OCI-LY7 (cell line): Measurements from ENCODE around the gene ZNF254.

Experiments used
- EZH2phosphoT487 ChIP-seq: fragments of 200-600 bp; sonication (generic); IDR thresholded peaks from 2 replicates; pipeline ENCODE4 v1.6.1; 2018; ENCODE audit warnings: low read depth, borderline replicate concordance, mild to moderate bottlenecking, mixed run types, antibody characterized with exemption, low read length, moderate library complexity, mixed read lengths
- TF ChIP-seq, protein P1 (sequence below): fragments of 200-600 bp; sonication (generic); conservative IDR thresholded peaks from 2 replicates; pipeline ENCODE4 v1.5.1; 2014; ENCODE audit warnings: mild to moderate bottlenecking, antibody characterized with exemption, low read length, moderate library complexity, mixed read lengths

DNA sequence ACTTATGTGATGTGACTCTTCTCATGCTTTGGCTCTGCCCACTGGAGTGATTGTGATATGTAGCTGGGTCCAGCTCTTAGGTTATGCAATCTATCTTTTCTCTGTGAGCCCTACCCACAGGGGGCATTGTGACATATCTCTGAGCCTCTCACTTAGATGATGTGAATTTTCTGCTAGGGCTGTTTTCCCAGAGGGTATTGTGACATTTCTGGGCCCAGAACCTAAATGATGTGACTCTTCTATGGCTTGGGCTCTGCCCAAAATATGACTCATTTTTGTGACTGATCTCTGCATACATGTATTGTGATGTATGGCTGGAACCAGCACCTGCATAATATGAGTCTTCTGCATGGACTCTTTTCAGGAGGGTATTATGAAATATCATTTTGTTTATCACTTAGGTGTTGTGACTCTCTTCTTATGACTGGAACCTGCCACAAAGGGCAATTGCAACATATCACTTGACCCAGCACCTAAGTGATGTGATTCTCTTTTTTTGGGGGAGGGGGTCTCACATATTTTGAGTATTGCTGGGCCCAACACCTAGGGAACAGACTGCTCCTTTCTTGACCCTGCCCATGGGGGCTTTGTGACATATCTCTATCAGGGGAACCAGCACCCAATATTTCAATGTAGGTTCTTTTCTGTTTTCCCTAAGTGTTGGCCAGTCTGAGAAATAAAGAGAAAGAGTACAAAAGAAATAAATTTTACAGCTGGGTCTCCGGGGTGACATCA is 12.1 kb upstream of the ZNF254 start:
- TF ChIP-seq, protein P1, sequence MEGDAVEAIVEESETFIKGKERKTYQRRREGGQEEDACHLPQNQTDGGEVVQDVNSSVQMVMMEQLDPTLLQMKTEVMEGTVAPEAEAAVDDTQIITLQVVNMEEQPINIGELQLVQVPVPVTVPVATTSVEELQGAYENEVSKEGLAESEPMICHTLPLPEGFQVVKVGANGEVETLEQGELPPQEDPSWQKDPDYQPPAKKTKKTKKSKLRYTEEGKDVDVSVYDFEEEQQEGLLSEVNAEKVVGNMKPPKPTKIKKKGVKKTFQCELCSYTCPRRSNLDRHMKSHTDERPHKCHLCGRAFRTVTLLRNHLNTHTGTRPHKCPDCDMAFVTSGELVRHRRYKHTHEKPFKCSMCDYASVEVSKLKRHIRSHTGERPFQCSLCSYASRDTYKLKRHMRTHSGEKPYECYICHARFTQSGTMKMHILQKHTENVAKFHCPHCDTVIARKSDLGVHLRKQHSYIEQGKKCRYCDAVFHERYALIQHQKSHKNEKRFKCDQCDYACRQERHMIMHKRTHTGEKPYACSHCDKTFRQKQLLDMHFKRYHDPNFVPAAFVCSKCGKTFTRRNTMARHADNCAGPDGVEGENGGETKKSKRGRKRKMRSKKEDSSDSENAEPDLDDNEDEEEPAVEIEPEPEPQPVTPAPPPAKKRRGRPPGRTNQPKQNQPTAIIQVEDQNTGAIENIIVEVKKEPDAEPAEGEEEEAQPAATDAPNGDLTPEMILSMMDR, result no peak
- TF ChIP-seq EZH2phosphoT487, result no peak
